GM12872 (cell line): ENCODE measurements around the gene TUBB1.

ENCODE experiments used
- TF ChIP-seq, protein P1 (sequence below): IDR thresholded peaks from 3 replicates; pipeline ENCODE4 v1.5.1; 2011; ENCODE audit warnings: low read depth, mild to moderate bottlenecking, low read length, moderate library complexity; ENCODE audit not compliant: insufficient read depth

The TUBB1 gene

DNA sequence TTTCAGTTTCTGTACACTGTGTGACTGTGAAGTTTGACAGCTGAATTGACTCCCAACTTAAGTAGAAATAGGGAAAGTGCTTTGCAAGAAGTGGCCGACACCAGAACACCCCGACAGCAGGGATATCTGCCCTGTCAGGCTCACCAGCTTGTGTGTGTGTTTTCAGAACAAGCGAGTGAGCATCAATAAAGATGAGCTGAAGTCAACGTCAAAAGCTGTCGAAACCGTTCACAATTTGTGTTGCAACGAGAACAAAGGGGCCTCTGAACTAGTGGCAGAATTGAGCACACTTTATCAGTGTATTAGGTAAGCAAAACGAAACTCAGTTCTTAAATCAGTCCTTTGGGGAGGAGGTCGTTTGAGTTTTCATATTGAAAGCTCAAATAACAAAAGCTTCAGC lies 27.5 kb upstream of the TUBB1 start:
- TF ChIP-seq, protein P1, sequence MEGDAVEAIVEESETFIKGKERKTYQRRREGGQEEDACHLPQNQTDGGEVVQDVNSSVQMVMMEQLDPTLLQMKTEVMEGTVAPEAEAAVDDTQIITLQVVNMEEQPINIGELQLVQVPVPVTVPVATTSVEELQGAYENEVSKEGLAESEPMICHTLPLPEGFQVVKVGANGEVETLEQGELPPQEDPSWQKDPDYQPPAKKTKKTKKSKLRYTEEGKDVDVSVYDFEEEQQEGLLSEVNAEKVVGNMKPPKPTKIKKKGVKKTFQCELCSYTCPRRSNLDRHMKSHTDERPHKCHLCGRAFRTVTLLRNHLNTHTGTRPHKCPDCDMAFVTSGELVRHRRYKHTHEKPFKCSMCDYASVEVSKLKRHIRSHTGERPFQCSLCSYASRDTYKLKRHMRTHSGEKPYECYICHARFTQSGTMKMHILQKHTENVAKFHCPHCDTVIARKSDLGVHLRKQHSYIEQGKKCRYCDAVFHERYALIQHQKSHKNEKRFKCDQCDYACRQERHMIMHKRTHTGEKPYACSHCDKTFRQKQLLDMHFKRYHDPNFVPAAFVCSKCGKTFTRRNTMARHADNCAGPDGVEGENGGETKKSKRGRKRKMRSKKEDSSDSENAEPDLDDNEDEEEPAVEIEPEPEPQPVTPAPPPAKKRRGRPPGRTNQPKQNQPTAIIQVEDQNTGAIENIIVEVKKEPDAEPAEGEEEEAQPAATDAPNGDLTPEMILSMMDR = no peak

DNA sequence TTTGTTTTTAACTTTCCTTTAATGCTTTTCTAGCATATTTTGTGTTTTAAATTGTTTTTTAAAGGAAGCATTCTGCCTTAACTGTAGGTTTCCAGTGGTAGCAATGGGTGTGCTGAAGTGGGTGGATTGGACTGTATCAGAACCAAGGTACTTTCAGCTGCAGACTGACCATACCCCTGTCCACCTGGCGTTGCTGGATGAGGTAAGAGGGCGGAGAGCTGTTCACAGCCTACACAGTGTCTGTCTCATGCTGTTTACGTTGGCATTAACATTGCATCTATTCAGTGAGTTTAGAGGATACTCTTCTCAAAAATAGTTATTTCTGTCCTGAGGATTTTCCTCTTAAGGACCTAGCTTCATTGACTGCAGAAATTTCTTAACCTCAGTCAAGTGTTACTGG lies 26.3 kb upstream of the TUBB1 start:
- TF ChIP-seq, protein P1 = no peak

DNA sequence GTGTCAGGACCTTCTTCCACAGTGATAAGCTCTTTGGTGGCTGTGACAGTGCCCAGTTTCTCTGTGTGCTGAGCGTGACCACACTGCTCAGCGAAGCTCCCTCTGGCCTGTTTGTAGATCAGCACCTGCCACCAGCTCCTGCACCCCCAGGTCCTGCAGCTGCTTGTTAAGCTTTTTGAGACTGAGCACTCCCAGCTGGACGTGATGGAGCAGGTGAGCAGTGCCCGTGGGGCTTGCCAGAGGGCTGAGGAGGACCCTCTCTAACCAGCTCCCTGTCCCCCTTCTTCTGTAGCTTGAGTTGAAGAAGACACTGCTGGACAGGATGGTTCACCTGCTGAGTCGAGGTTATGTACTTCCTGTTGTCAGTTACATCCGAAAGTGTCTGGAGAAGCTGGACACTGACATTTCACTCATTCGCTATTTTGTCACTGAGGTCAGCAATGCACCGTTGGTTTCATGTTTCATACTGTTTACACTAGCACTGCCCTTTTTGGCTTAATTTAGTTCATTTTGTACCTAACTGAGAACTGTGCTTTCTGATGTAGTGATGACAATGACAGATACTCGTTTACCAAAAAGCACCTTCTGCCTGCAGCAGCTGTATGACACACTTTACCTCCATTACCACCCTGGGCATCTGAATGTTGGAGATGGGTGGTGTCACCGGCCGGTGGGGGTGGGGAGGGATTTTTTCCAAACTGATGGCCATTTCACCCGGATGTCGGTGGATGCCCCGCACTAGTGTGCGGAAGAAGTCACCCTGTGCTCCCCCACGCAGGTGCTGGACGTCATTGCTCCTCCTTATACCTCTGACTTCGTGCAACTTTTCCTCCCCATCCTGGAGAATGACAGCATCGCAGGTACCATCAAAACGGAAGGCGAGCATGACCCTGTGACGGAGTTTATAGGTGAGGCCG lies 25.6 kb upstream of the TUBB1 start:
- TF ChIP-seq, protein P1 = no peak

DNA sequence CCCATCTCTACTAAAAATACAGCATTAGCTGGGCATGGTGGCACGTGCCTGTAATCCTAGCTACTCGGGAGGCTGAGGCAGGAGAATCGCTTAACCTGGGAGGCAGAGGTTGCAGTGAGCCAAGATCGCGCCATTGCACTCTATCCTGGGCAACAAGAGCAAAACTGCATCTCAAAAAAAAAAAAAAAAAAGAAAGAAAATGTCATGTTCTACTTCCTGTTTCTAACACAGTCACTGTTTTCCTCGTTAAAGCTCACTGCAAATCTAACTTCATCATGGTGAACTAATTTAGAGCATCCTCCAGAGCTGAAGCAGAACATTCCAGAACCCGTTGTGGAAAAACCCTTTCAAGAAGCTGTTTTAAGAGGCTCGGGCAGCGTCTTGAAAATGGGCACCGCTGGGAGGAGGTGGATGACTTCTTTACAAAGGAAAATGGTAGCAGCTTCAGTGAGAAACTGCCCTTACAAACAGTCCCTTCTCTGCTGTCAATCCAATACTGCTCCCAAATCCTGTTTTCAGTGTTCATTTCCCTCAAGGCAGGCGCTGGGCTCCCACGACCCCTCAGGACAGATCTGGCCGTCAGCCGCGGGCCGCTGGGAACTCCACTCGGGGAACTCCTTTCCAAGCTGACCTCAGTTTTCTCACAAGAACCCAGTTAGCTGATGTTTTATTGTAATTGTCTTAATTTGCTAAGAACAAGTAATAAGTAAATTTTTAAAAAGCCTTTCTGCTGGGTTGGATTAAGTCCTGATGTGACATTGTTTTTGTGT lies 24.7 kb upstream of the TUBB1 start:
- TF ChIP-seq, protein P1 = no peak

DNA sequence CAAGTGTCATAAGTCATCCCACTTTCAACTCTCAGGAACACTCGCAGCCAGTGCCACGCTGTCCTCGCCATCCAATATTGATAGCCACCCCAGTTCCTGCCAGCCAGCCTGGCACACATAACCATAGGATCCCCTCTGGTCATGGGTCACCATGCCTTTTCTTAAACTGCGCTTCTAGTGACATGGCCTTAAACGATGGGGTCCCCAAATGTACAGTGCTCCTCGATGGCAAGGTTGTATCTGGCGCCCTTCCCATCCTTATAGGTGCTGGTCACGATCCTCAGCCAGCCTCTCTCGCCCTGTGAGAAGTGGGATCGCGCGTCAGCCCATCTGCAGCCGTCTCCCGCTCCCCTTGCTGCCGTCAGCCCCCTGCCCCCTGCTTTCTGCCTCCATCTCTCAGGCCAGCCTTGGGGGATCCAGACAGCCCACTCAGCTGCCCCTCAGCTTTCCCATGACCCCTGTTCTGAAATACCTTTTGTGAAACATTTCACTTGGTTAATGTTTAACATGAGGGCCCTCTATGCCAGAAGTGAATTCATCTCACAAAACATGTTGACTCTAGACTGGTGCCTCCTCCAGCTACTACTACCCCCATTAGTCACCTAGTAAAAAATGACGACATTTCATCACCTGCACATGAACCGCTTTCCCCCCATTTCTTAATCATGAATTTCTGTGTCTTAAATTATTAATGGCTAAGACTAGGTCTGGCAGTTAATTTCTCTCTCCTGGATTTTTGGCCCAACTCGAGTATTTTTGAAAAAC lies 23.6 kb upstream of the TUBB1 start:
- TF ChIP-seq, protein P1 = no peak

DNA sequence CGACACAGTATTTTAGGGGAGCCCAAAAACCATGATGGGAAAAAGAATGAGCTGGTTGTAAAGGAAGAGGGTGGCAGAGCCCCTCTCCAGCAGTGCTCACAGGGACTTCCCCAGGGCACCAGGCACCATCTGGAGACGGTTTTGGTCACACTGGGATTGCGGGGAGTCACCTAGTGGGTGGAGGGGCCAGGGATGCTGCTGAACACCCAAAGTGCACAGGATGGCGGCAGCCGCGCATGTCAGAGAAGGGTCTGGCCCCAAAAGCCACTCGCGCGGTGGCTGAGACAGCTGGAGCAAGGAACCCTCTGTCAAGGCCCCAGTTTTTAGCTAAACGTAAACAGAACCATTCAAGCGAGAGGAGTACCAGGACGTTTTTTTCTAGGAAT lies 23.0 kb upstream of the TUBB1 start:
- TF ChIP-seq, protein P1 = no peak

DNA sequence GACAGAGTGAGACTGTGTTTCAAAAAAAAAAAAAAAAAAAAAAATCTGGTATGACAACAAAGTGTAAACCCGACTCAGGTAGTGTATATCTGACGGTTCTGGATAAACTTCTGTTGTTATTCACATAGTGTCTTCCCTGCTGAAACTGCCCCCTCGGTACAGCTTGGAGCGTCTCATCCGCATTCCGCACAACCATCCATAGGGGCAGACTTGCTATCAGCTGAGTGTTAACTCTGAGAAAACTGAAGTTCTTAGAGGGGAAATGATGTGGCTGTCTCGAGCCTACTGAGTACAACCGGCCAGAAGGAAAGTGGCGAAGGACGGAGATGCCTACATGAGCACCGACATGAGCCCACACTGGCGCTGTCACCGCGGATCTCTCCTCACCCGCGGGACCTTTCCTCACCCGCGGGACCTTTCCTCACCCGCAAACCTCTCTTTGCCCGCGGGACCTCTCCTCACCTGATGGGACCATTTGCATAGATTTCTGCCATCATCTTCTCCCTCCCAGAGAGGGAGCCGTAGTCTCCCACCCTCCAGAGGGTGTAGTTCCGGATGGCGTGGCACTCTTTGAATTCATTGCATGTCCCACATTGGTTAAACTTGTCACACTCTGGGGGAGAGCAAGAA lies 22.0 kb upstream of the TUBB1 start:
- TF ChIP-seq, protein P1 = no peak
